NT2/D1 (cell line): ENCODE measurements around the gene MAGI1.

Experiments
- DNase-seq: peaks from one replicate; pipeline ENCODE4 v3.0.0-alpha.2; 2011; ENCODE audit warnings: low read depth, low spot score
- H3K27me3 ChIP-seq: 2 replicates; pipeline ENCODE4 v1.6.0; 2011; ENCODE audit warnings: mild to moderate bottlenecking; ENCODE audit not compliant: insufficient read length, insufficient read depth
- H3K36me3 ChIP-seq: 2 replicates; pipeline ENCODE4 v1.6.1; 2011; ENCODE audit warnings: mild to moderate bottlenecking, low read length, mixed read lengths; ENCODE audit not compliant: insufficient read depth, insufficient read length
- H3K4me1 ChIP-seq: 2 replicates; pipeline ENCODE4 v1.5.1; 2011; ENCODE audit not compliant: insufficient read depth, insufficient read length
- H3K4me3 ChIP-seq: 2 replicates; pipeline ENCODE4 v1.5.1; 2011; ENCODE audit warnings: low read depth; ENCODE audit not compliant: insufficient read length
- H3K9ac ChIP-seq: 2 replicates; pipeline ENCODE4 v1.6.0; 2011; ENCODE audit warnings: low read depth; ENCODE audit not compliant: insufficient read length
- H3K9me3 ChIP-seq: 2 replicates; pipeline ENCODE4 v1.5.1; 2011; ENCODE audit warnings: mild to moderate bottlenecking, low read length; ENCODE audit not compliant: insufficient read depth
- SUZ12 ChIP-seq: IDR thresholded peaks from 2 replicates; pipeline ENCODE4 v1.6.1; 2011; ENCODE audit not compliant: insufficient read length, insufficient read depth; ENCODE audit errors: extremely low read depth
- YY1 ChIP-seq: IDR thresholded peaks from 2 replicates; pipeline ENCODE4 v1.6.1; 2011; ENCODE audit not compliant: insufficient read length, insufficient read depth
- ZNF274 ChIP-seq: IDR thresholded peaks from 2 replicates; pipeline ENCODE4 v1.6.1; 2011; ENCODE audit warnings: mild to moderate bottlenecking, low read depth, low read length

MAGI1 gene

GRCh38 chr3:65706776-65707568 lies 331.7 kb downstream of the MAGI1 start:
- no peaks in the 10 kb centered on the region for H3K9me3 ChIP-seq
- H3K27me3 ChIP-seq = no peaks in the 10 kb centered on the region
- no peaks in the 10 kb centered on the region for H3K36me3 ChIP-seq
- H3K4me3 ChIP-seq = no peak overlapping the region
- H3K9ac ChIP-seq = no peak overlapping the region
- no peaks in the 10 kb centered on the region for H3K4me1 ChIP-seq
- no peak for DNase-seq
- TF ChIP-seq SUZ12 = no peak
- TF ChIP-seq YY1 = no peak
- TF ChIP-seq ZNF274 = no peak

- TF ChIP-seq SUZ12 = no peak
- no peak for TF ChIP-seq ZNF274
- no peak for TF ChIP-seq YY1
- DNase-seq = no peak
- Histone ChIP-seq H3K9me3 (no peaks in the 10 kb centered on the region), H3K9ac (no peak overlapping the region), H3K27me3 (no peaks in the 10 kb centered on the region), H3K36me3 (no peaks in the 10 kb centered on the region), H3K4me1 (no peaks in the 10 kb centered on the region), H3K4me3 (no peak overlapping the region)
These were observed 332.4 kb downstream of the MAGI1 start for GRCh38 chr3:65706301-65706700.

- H3K4me1 ChIP-seq = no peaks in the 10 kb centered on the region
- no peak for DNase-seq
- H3K27me3 ChIP-seq = no peaks in the 10 kb centered on the region
- H3K36me3 ChIP-seq = no peaks in the 10 kb centered on the region
- no peaks in the 10 kb centered on the region for H3K9me3 ChIP-seq
- TF ChIP-seq SUZ12 (no peak), YY1 (no peak), ZNF274 (no peak)
- no peak overlapping the region for H3K9ac ChIP-seq
- no peak overlapping the region for H3K4me3 ChIP-seq
These were observed 334.9 kb downstream of the MAGI1 start for GRCh38 chr3:65703820-65704219.

- H3K4me3 ChIP-seq = no peak overlapping the region
- H3K4me1 ChIP-seq = no peaks in the 10 kb centered on the region
- no peak overlapping the region for H3K9ac ChIP-seq
- no peak for DNase-seq
- H3K36me3 ChIP-seq = no peaks in the 10 kb centered on the region
- no peaks in the 10 kb centered on the region for H3K27me3 ChIP-seq
- H3K9me3 ChIP-seq = no peaks in the 10 kb centered on the region
- no peak for TF ChIP-seq ZNF274
- TF ChIP-seq SUZ12 = no peak
- TF ChIP-seq YY1 = no peak
These were observed 335.7 kb downstream of the MAGI1 start for GRCh38 chr3:65703026-65703425.

GRCh38 chr3:65702202-65702601 lies 336.5 kb downstream of the MAGI1 start:
- Histone ChIP-seq H3K9ac (no peak overlapping the region), H3K4me1 (no peaks in the 10 kb centered on the region), H3K36me3 (no peaks in the 10 kb centered on the region), H3K9me3 (no peaks in the 10 kb centered on the region), H3K4me3 (no peak overlapping the region), H3K27me3 (no peaks in the 10 kb centered on the region)
- no peak for TF ChIP-seq SUZ12
- no peak for TF ChIP-seq YY1
- TF ChIP-seq ZNF274 = no peak
- DNase-seq = no peak

- Histone ChIP-seq H3K9ac (no peak overlapping the region), H3K4me1 (no peaks in the 10 kb centered on the region), H3K4me3 (no peak overlapping the region), H3K9me3 (no peaks in the 10 kb centered on the region), H3K27me3 (no peaks in the 10 kb centered on the region), H3K36me3 (no peaks in the 10 kb centered on the region)
- TF ChIP-seq SUZ12 = no peak
- TF ChIP-seq ZNF274 = no peak
- TF ChIP-seq YY1 = no peak
- DNase-seq = no peak
These were observed 337.2 kb downstream of the MAGI1 start for GRCh38 chr3:65701516-65701915.

GRCh38 chr3:65689436-65689835 lies 349.3 kb downstream of the MAGI1 start:
- Histone ChIP-seq H3K36me3 (no peaks in the 10 kb centered on the region), H3K4me3 (no peak overlapping the region), H3K9me3 (no peaks in the 10 kb centered on the region), H3K9ac (no peak overlapping the region), H3K27me3 (no peaks in the 10 kb centered on the region), H3K4me1 (no peaks in the 10 kb centered on the region)
- no peak for TF ChIP-seq SUZ12
- TF ChIP-seq YY1 = no peak
- TF ChIP-seq ZNF274 = no peak
- no peak for DNase-seq
